ENCODE data around the gene NUP210L.

DNA sequence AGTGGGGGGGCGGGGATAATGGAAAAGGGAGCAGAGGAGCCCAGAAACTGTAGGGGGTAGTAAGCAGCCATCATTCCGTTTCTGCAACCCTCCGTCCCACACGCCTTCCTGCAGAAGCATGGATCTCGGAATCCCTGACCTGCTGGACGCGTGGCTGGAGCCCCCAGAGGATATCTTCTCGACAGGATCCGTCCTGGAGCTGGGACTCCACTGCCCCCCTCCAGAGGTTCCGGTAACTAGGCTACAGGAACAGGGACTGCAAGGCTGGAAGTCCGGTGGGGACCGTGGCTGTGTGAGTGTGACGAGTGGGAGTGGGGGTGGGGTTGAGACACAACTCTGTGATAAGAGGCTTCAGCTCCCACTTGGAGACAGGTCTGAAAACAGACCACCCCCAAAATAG lies 186.5 kb downstream of the NUP210L start:
- TF ChIP-seq, protein P1, sequence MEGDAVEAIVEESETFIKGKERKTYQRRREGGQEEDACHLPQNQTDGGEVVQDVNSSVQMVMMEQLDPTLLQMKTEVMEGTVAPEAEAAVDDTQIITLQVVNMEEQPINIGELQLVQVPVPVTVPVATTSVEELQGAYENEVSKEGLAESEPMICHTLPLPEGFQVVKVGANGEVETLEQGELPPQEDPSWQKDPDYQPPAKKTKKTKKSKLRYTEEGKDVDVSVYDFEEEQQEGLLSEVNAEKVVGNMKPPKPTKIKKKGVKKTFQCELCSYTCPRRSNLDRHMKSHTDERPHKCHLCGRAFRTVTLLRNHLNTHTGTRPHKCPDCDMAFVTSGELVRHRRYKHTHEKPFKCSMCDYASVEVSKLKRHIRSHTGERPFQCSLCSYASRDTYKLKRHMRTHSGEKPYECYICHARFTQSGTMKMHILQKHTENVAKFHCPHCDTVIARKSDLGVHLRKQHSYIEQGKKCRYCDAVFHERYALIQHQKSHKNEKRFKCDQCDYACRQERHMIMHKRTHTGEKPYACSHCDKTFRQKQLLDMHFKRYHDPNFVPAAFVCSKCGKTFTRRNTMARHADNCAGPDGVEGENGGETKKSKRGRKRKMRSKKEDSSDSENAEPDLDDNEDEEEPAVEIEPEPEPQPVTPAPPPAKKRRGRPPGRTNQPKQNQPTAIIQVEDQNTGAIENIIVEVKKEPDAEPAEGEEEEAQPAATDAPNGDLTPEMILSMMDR (IDR thresholded peaks at IDR 0.05 in 4 of 5, conservative IDR thresholded peaks at IDR 0.05 in 1 of 5): no peak
- TF ChIP-seq POLR2A (IDR thresholded peaks at IDR 0.05): no peak
